Spleen (tissue), 11 donors: ENCODE results near the gene LPCAT2. TPM values are rescaled to one million over a fixed set of nuclear protein-coding genes. Genes with fewer than 3 reads are reported as not detected.

Experiments used
- DNase-seq: peaks from one replicate; pipeline ENCODE4 v3.0.0-alpha.2; 2020
- H3K27ac ChIP-seq, 8 donors: fragments of 200-600 bp; sonication (generic) in 7 of 8; 1 replicate in 4 of 8; 2 replicates in 4 of 8; pipeline versions ENCODE4 v1.5.0 to v1.8.0; 2016 to 2021; ENCODE audit warnings: inconsistent platforms in 4 of 8, mild to moderate bottlenecking in 4 of 8, moderate library complexity in 1 of 8
- H3K27me3 ChIP-seq, 7 donors: fragments of 200-600 bp; sonication (generic) in 6 of 7; replicated peaks in 1 of 7; 1 replicate in 4 of 7; 2 replicates in 3 of 7; pipeline versions ENCODE4 v1.5.0 to v1.8.0; 2016 to 2021; ENCODE audit warnings: inconsistent platforms in 3 of 7, mild to moderate bottlenecking in 1 of 7
- H3K36me3 ChIP-seq, 6 donors: fragments of 200-600 bp; sonication (generic) in 5 of 6; 1 replicate in 4 of 6; 2 replicates in 2 of 6; pipeline versions ENCODE4 v1.5.0 to v1.8.0; 2016 to 2021; ENCODE audit warnings: inconsistent platforms in 2 of 6
- H3K4me1 ChIP-seq, 6 donors: fragments of 200-600 bp; sonication (generic) in 5 of 6; 1 replicate in 3 of 6; 2 replicates in 3 of 6; pipeline versions ENCODE4 v1.5.0 to v1.8.0; 2016 to 2021; ENCODE audit warnings: inconsistent platforms in 3 of 6
- H3K4me3 ChIP-seq, 8 donors: fragments of 200-600 bp; sonication (generic) in 7 of 8; 1 replicate in 4 of 8; 2 replicates in 4 of 8; pipeline versions ENCODE4 v1.5.0 to v1.8.0; 2016 to 2021; ENCODE audit warnings: inconsistent platforms in 4 of 8, mild to moderate bottlenecking in 4 of 8, moderate library complexity in 2 of 8
- H3K9me3 ChIP-seq, 8 donors: fragments of 200-600 bp; sonication (generic) in 7 of 8; 1 replicate in 4 of 8; 2 replicates in 4 of 8; pipeline versions ENCODE4 v1.5.0 to v1.8.0; 2016 to 2021; ENCODE audit warnings: inconsistent platforms in 4 of 8
- POLR2A ChIP-seq, 3 donors: fragments of 450-650 bp; IDR thresholded peaks; one replicate each; pipeline ENCODE4 v1.5.1; 2017; ENCODE audit warnings: antibody characterized with exemption in 3 of 3, mild to moderate bottlenecking in 1 of 3
- POLR2AphosphoS5 ChIP-seq, 3 donors: sonication (generic); formaldehyde crosslinking; IDR thresholded peaks; one replicate each; pipeline ENCODE4 v1.5.1; 2017; ENCODE audit warnings: antibody characterized with exemption in 3 of 3
- WGBS, 5 donors: extraction: QIAGEN DNeasy Blood & Tissue Kit in 3 of 5; methylation state at CpG; one replicate each; pipeline versions ENCODE4 v1.1.5 to v1.1.7; 2013 to 2018; 5-methylcytosine and 5-hydroxymethylcytosine counted together
- intact Hi-C: fragments of 100-400 bp; cut with DNase I; formaldehyde crosslinking; loops from one replicate; pipeline ENCODE4 v1.15.0; 2023; ENCODE audit warnings: low total_unique reads
- polyA plus RNA-seq, 3 donors: library from polyadenylated mRNA; stranded (reverse); fragments of 200-250 nt; gene quantifications; one replicate each; pipeline ENCODE4 v1.2.1, GENCODE V29; 2013
- total RNA-seq, 7 donors: library from RNA; depleted of rRNA in 3 of 7; stranded (reverse); fragments of >200 nt in 3 of 7; fragmentation: NEBNext Ultra II Directional in 4 of 7; extraction: Animal tissue kit (Norgen Biotek cat#: 25700) in 4 of 7; gene quantifications; one replicate each; pipeline versions ENCODE4 v1.1.0 to v1.2.1, GENCODE V29; 2016 to 2021
- TF ChIP-seq, protein P1 (sequence below), 11 experiments: fragments of 200-600 bp in 7 of 11; fragments of 450-650 bp in 4 of 11; sonication (generic) in 4 of 11; IDR thresholded peaks in 8 of 11; conservative IDR thresholded peaks in 3 of 11; 1 replicate in 7 of 11; 2 replicates in 4 of 11; pipeline versions ENCODE4 v1.4.0 to v1.8.0; 2016 to 2021; ENCODE audit warnings: antibody characterized with exemption in 11 of 11, inconsistent platforms in 4 of 11, mild to moderate bottlenecking in 1 of 11
- donor health status: healthy with polysubstance abuse.
- donor health status: DM: no; HTN: no; CAD: no; lungs with moderate emphysema.
- donor health status: DM: no; HTN: no; CAD: no.
- donor health status: Bipolar disorder and iron deficiency.
- donor health status: healthy.
- donor health status: DM: no; HTN: no; CAD: no.
- donor health status: DM: yes; HTN: yes; CAD: no.

Gene LPCAT2
- total and polyA plus RNA-seq, 10 donors: 3.4 to 44.3 (median 31.1) TPM

DNA sequence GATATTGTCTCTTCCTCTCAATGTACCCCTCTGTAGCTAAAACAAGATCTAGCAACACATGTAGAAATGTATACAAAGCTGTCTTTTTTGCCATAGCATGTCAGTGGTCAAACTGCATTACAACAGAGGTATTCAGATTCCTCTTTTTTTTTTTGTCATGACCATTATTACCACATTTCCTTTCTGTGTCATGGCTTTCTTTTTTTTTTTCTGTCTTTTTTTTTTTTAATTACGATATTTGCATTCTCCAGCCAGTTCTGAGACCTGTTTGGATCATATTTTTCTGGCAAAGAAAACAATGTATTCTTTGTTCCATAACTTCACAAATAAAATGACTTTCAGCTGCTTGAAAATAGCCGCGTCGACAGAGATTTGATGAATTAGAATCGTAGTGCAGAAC, 30.2 kb downstream of the LPCAT2 start:
- H3K27ac ChIP-seq: peak overlapping the region in 6 of 8 donors; percentile 11 to 77 (median 60)
- WGBS, 5 donors: 54 to 68% (median 62%) methylated on average over 5 of the region's 5 CpGs
- peaks cover 0 to 12% (median 0%) of the 10 kb centered on the region in 6 donors for H3K4me1 ChIP-seq
- no peak overlapping the region for H3K4me3 ChIP-seq
- DNase-seq: no peak
- H3K9me3 ChIP-seq: no peaks in the 10 kb centered on the region
- intact Hi-C loops: no loop called here
- H3K27me3 ChIP-seq: no peaks in the 10 kb centered on the region
- TF ChIP-seq POLR2AphosphoS5 (IDR thresholded peaks at IDR 0.05) (no peak), POLR2A (IDR thresholded peaks at IDR 0.05) (no peak)
- peaks cover 0 to 25% (median 0%) of the 10 kb centered on the region in 6 donors for H3K36me3 ChIP-seq

DNA sequence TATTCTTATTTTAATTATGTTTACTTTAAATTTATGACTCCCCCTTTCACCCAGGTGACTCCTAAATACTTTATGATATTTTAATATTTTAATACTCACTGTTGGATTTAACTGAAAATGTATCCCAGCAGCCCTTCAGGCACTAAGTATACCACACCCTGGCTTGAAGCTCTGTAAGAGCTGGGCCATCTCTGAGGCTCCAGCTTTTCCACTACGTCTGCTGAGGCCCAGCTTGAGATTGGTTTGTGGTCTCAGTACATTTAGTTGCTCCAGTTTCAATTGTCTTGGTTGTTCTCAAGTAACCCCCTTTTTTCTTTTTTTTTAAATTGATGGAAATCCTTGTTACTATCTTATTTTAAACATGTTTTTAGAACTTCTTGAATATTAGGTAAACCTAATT, 30.6 kb downstream of the LPCAT2 start:
- Histone ChIP-seq H3K27ac (peak overlapping the region in 5 of 8 donors; percentile 48 to 77 (median 61)), H3K9me3 (no peaks in the 10 kb centered on the region), H3K36me3 (peaks cover 0 to 30% (median 0%) of the 10 kb centered on the region in 6 donors), H3K4me1 (peaks cover 0 to 12% (median 0%) of the 10 kb centered on the region in 6 donors), H3K4me3 (no peak overlapping the region), H3K27me3 (no peaks in the 10 kb centered on the region)
- TF ChIP-seq POLR2A (IDR thresholded peaks at IDR 0.05): no peak
- TF ChIP-seq POLR2AphosphoS5 (IDR thresholded peaks at IDR 0.05): no peak
- TF ChIP-seq, protein P1, sequence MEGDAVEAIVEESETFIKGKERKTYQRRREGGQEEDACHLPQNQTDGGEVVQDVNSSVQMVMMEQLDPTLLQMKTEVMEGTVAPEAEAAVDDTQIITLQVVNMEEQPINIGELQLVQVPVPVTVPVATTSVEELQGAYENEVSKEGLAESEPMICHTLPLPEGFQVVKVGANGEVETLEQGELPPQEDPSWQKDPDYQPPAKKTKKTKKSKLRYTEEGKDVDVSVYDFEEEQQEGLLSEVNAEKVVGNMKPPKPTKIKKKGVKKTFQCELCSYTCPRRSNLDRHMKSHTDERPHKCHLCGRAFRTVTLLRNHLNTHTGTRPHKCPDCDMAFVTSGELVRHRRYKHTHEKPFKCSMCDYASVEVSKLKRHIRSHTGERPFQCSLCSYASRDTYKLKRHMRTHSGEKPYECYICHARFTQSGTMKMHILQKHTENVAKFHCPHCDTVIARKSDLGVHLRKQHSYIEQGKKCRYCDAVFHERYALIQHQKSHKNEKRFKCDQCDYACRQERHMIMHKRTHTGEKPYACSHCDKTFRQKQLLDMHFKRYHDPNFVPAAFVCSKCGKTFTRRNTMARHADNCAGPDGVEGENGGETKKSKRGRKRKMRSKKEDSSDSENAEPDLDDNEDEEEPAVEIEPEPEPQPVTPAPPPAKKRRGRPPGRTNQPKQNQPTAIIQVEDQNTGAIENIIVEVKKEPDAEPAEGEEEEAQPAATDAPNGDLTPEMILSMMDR (IDR thresholded peaks at IDR 0.05 in 8 of 11, conservative IDR thresholded peaks at IDR 0.05 in 3 of 11): no peak
- DNase-seq: no peak
- 30 to 69% (median 48%) methylated on average over 1 of the region's 1 CpG for WGBS, 5 donors
- intact Hi-C loops: no loop called here

DNA sequence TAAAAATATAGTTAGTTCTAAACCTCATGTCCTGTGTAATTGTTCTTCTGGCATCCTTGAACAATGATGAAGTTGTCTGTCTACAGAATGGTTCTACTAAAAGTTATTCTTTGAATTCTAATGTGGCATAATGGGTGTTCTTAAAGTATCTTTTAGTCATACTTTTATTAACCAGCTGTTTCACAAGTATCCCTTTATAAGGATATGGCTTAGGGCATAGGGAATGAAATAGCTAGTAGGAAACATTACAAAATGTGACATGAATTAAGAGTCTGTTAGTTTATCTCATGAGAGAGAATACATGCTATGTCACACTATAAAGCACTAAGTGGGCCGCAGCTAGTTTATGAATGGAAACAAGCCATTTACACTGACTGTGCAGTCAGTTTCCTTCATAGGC, 31.3 kb downstream of the LPCAT2 start:
- no peaks in the 10 kb centered on the region for H3K27me3 ChIP-seq
- TF ChIP-seq POLR2A (IDR thresholded peaks at IDR 0.05) (no peak), POLR2AphosphoS5 (IDR thresholded peaks at IDR 0.05) (no peak)
- no peak for DNase-seq
- H3K36me3 ChIP-seq: peaks cover 0 to 35% (median 0%) of the 10 kb centered on the region in 6 donors
- intact Hi-C loops: no loop called here
- H3K4me3 ChIP-seq: no peak overlapping the region
- no peaks in the 10 kb centered on the region for H3K9me3 ChIP-seq
- H3K27ac ChIP-seq: no peak overlapping the region
- H3K4me1 ChIP-seq: peaks cover 0 to 12% (median 0%) of the 10 kb centered on the region in 6 donors
- 90 to 100% (median 96%) methylated on average over 1 of the region's 1 CpG for WGBS, 5 donors

DNA sequence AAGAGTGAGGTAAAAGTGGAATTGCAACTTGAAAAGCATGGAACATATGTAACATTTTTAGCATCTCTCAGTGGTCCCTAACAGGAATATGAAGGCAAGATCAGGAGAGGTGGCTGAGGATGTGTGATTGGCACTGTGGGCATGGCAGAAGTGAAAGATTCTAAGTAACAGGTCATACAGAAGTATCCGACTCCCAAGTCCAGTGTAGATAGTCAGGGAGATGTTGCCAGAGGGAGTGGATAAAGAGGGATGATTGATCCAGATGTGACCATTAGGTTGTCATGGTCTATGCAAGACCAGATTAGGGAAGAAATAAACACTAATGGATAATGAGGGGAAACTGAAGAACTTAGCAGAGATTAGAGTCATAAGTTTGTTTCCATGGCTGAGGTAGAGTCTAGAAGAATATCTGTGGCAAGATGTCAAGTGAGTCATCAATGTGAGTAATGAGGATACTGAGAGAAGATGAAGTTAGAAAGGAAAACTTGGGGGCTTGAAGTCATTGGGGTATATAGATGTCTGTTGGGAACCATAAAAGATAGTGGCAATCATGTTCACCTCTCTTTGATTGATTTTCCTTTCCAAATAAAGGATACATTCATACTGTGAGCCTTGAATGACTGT, 33.7 kb downstream of the LPCAT2 start:
- intact Hi-C loops: no loop called here
- H3K27me3 ChIP-seq: no peaks in the 10 kb centered on the region

DNA sequence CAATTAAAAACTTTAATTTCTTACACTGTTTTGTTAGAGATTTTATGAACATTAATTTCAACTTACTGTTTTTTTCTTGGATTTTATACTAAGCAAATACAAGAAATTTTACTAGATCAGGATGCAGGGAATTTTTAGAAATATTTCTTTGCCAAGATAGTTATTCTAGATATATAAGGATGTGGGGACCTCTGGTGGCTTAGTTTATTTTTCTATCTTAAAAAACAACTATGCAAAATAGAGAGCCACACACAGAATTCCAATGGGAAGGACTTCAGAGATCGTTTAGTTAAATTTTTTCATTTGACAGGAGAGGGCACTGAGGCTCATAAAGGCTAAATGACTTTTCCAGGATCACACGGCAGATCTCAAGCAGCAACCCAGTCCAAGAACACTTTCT, 34.6 kb downstream of the LPCAT2 start:
- intact Hi-C loops: no loop called here
- no peak for DNase-seq

More for the DNA sequence above, 33.7 kb downstream of the LPCAT2 start:
- DNase-seq: no peak
- TF ChIP-seq, protein P1 (IDR thresholded peaks at IDR 0.05 in 8 of 11, conservative IDR thresholded peaks at IDR 0.05 in 3 of 11): no peak
- no peak for TF ChIP-seq POLR2AphosphoS5 (IDR thresholded peaks at IDR 0.05)
- no peak for TF ChIP-seq POLR2A (IDR thresholded peaks at IDR 0.05)
- no peaks in the 10 kb centered on the region for H3K9me3 ChIP-seq
- H3K4me1 ChIP-seq: peaks cover 0 to 12% (median 0%) of the 10 kb centered on the region in 6 donors
- H3K36me3 ChIP-seq: peaks cover 0 to 52% (median 0%) of the 10 kb centered on the region in 6 donors
- 88 to 97% (median 92%) methylated on average over 1 of the region's 1 CpG for WGBS, 5 donors
- no peak overlapping the region for H3K27ac ChIP-seq
- H3K4me3 ChIP-seq: no peak overlapping the region

More for the DNA sequence above, 34.6 kb downstream of the LPCAT2 start:
- Histone ChIP-seq H3K36me3 (peaks cover 0 to 45% (median 0%) of the 10 kb centered on the region in 6 donors), H3K4me1 (peaks cover 0 to 5% (median 0%) of the 10 kb centered on the region in 6 donors), H3K27me3 (no peaks in the 10 kb centered on the region), H3K9me3 (no peaks in the 10 kb centered on the region), H3K27ac (no peak overlapping the region), H3K4me3 (no peak overlapping the region)
- 40 to 64% (median 58%) methylated on average over 2 of the region's 2 CpGs for WGBS, 5 donors
- TF ChIP-seq, protein P1 (IDR thresholded peaks at IDR 0.05 in 8 of 11, conservative IDR thresholded peaks at IDR 0.05 in 3 of 11): peak in 1 of 11 experiments; percentile 14
- TF ChIP-seq POLR2A (IDR thresholded peaks at IDR 0.05): no peak
